ENCODE data around the gene BUB1. TPM values are rescaled to one million over a fixed set of nuclear protein-coding genes. Genes with fewer than 3 reads are reported as not detected.
"Not testable (repeated sequence)": the region's sequence is repeated elsewhere in the genome, so short reads cannot be mapped to it uniquely, and the experiment has no call there.

Gene BUB1
- total RNA-seq, 1 donor, result 6.2 TPM

DNA sequence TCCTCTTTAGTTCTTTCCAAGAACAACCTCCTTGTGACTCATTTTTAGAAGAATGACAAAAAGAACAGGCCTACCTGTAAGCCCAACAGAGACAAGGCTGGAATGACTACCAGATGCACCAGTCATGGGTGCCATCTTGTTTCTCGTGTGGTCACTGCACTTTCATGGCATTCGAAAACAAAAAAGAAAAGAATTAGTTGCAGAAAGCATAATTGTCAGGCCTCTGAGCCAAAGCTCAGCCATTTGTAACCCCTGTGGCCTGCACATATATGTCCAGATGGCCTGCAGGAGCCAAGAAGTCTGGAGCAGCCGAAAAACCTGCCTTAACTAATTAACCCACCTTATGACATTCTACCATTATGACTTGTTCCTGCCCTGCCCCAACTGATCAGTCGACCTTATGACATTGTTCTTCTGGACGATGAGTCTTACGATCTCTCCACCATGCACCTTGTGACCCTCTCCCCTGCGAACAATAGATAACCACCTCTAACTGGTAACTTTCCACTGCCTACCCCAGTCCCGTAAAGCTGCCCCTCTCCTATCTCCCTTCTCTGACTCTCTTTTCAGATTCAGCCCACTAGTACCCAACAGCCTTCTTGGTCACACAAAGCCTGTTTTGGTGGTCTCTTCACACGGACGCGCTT, 13.9 kb upstream of the BUB1 start:
- no peak for DNase-seq (ENCODE audit: low read depth in 2 of 3, low spot score in 2 of 3)

DNA sequence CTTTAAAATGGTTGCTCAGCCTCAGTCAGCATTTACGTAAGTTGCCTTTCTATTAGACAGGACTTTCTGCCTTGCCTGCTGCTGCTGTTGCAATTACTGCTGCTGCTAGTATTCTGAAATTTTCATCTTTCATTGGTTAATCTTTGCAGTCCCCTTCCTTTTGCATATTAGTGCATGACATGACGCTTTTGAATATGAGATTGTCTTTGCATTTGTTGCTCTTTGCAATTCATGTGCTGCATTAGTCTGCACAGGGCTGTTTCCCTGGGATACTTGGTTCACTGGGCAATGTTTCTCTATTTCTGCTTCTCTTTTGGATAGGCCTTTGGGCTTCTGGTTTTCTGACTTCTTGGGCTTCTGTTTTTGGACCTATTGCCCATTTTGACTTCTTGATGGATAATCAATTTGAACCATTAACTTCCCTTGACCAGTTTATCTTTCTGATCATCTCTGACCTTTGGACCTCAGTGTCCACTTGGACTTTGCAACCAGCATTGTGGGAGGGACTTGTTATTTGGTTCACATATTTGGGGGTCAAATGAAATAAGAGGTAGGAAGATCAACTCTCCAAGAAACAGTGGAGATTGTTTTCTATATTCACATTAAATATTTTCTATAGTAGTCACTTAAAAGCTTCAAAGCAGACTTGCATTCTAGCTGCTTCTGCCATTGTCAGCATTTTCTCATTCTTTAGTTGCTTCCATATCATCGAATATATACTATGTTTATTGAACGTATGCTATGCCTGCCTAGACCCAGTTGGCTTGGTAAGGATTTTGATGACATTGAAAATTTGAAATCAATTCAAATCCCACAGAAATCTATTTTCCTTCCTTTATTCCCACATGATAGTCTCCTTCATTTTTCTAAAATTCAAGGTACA, 12.5 kb upstream of the BUB1 start:
- DNase-seq (ENCODE audit: low read depth in 2 of 3, low spot score in 2 of 3), result no peak

DNA sequence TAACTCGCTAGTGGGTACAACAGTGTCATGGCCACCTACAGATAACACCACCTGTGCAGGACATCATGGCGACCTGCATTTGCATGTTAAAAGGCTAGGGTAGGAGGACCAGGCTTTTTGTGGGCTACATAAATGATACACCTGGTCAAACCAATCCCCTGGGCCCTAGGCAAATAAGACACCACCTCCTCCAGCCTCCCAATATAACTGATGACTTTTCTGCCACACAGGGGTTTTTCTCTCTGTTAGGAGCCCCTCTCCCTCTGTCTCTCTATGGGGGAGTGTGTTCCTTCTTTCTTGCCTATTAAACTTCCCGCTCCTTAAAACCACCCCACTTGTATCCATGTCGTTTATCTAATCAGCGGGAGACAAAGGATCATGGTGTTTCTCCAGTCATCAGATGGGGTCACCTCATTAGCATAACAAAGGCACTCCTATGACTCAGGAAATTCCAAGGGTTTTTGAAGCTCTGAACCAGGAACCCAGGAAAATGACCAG, 10.8 kb upstream of the BUB1 start:
- DNase-seq (ENCODE audit: low read depth in 2 of 3, low spot score in 2 of 3), result no peak

DNA sequence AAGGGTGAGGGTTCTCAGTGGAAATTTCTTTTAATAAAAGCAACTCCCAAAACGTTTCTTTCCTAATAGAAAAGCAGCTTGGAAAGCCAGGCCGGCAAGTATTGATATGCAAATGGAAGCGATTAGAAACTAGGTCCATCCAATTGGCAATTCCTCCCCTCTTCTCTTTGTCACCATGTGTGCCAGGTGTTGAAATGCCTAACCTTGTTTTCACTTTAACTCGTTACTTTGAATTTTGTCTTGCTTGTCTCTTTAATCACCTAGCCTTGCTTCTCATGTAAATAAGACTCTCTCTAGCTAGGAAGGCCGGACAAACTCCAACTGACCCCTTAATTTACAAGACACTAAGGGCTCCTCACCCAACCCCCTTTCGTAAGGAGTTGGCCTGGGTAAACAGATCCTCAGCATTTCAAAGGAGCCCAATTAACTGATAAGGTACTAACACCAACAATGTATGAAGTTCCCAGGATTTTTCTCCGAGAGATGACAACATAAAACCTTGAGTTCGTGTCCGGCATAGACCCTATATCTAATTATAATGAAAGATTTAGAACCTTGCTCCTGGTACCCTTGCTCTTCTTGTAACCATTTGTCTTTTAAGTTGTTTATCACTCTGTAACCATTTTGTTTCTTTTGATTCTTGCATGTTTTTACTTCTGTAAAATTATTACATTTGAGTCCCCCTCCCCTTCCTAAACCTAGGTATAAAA, 10.1 kb upstream of the BUB1 start:
- DNase-seq (ENCODE audit: low read depth in 2 of 3, low spot score in 2 of 3), result not testable (repeated sequence)

DNA sequence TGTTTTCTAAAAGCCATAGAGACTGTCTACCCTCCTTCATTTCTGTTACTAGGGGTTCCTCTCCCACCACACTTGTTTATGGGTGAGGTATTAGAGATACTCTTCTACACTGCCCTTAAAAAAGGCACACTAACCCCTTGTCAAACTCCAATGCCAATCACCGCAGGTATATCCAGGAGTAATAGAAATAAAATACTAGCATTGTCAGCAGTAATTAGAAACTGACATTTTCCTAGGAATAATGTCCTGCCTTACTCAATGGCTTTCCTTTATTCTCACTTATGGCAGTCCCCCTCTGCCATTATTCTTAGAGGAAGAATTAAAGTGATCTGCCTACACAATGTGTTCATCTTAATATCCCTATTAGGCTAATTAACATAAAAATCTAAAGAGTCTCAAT, 5.0 kb upstream of the BUB1 start:
- no peak for DNase-seq (ENCODE audit: low read depth in 2 of 3, low spot score in 2 of 3)

DNA sequence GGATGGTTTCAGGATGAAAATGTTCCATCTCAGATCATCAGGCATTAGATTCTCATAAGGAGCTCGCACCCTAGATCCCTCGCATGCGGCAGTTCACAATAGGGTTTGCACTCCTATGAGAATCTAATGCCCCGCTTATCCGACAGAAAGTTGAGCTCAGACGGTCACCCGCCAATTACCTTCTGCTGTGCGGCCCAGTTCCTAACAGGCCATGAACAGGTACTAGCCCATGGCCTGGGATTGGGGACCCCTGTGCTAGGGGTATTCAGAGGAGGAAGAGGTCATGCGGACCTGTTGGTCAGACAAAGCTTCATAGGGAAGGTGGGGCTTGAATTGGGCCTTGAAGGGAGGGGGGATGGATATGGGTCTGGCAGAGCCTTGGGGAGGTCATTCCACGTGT, 4.4 kb upstream of the BUB1 start:
- DNase-seq (ENCODE audit: low read depth in 2 of 3, low spot score in 2 of 3), result no peak

DNA sequence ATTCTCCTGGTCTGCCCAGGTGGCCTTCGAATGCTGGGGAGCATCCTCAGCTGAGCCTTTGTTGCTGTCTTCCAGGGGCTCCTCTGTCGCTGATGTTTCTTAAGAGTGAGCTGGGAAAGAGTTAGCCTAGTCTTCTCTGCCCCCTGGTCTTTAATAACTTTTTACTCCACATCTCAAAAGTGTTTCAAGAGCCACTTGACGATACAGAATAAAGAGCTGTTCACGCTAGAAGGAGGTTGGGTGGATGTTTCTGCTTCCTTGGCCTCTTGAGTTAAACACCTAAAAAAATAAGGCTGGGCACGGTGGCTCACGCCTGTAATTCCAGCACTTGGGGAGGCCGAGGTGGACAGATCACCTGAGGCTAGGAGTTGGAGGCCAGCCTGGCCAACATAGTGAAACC, 2.8 kb upstream of the BUB1 start:
- DNase-seq (ENCODE audit: low read depth in 2 of 3, low spot score in 2 of 3), result no peak

DNA sequence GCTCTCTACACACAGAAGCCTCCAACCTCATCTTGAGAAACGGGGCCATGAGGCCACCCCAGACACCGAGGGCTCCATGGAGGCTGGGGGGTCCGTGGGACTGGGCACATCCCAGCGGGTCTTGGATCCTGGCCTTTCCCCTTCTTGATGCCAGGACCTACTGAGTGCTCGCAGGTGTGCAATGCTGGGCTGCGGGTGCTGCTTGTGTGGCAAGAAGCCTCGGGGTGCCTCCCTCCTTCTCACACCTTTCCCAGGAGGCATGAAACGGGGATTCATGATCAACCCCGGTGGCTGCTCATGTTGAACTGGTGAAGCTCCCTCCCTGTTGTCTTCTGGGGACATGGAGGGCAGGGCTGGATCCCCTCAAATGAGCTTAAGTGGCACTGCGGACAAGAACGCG, 2.0 kb upstream of the BUB1 start:
- DNase-seq (ENCODE audit: low read depth in 2 of 3, low spot score in 2 of 3), result no peak

DNA sequence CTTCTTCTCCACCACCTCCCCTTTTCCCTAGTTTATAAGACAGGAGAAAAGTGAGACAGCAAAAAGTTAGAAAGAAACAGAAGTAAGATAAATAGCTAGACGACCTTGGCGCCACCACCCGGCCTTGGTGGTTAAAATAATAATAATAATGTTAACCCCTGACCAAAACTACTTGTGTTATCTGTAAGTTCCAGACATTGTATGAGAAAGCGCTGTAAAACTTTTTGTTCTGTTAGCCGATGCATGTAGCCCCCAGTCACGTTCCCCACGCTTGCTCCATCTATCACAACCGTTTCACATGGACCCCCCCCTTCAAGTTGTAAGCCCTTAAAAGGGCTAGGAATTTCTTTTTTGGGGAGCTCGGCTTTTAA, 1.5 kb upstream of the BUB1 start:
- peak in 2 of 3 donors; percentile 40 to 68 for DNase-seq (ENCODE audit: low read depth in 2 of 3, low spot score in 2 of 3)

DNA sequence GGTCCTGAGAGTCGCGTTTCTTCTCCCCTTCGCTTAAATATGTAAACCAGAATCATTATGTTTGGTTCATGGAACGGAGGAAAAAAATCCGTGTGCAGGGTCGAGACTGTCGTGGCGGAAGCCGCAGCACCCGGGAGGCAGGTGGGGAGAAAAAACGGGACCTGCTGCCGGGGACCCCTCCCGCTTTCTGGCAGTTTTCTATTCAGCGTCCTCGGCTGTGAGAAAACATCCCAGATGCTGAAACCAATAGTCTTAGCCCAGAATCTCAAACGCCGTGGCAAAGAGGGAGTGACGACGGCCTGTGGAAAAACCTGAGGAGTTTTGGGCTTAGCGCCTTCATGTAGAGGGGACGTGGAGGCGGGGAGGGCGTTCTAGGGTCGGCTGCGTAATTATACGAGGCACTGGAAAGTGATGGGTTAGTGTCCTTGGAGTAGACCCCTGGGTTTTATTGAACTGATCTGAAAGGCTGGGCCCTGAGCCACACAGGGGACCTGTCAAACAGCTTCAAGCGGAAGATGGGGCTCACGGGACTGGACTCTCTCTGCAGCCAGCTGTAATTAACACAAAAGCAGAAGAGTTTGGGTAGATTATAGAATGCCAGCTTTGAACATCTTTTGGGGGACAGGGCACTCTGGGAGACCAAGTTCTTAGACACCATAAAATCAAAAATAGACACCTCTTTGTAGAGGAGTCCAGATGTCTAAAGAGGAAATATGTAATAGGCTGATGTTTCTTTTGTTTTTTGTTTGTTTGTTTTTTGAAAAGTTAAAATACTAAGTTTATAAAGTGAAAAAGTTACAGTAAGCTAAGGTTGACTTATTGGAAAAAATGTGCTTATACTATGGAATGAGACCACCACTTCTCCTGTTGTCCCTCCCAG, 834 bp upstream of the BUB1 start:
- peak; percentile 3 to 46 (median 37) for DNase-seq (ENCODE audit: low read depth in 2 of 3, low spot score in 2 of 3)

DNA sequence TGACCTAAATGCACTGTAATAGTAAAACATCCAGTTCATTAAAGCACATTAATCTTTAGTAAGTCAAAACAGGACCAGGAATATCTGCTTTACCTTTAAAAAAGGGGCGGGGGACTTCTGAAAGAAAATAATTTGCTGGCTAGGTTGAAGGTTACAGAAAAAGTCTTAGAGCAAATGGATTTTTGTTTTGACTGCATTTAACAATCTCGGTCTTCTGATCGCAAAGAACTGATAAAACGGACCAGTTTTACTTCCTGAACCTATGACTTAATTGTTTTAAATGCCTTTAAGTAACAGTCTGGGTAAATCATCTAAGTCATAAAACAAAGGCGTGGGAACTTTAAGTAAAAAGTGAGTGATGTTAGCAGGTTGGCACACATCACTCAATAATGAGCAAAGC, 783 bp downstream of the BUB1 start:
- no peak for DNase-seq (ENCODE audit: low read depth in 2 of 3, low spot score in 2 of 3)

DNA sequence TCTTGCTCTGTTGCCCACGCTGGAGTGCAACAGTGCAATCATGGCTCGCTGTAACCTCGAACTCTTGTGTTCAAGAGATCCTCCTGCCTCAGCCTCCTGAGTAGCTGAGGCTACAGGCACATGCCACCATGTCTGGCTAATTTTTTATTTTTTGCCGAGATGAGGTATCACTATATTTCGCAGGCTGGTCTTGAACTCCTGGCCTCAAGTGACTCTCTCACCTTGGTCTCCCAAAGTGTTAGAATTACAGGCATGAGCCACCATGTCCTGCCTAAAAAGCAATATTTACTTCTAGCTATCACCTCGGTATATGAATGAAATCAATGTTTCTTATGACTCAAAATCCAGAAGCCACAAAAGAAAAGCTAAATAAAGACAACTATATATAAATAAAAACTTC, 2.2 kb downstream of the BUB1 start:
- DNase-seq (ENCODE audit: low read depth in 2 of 3, low spot score in 2 of 3), result no peak

DNA sequence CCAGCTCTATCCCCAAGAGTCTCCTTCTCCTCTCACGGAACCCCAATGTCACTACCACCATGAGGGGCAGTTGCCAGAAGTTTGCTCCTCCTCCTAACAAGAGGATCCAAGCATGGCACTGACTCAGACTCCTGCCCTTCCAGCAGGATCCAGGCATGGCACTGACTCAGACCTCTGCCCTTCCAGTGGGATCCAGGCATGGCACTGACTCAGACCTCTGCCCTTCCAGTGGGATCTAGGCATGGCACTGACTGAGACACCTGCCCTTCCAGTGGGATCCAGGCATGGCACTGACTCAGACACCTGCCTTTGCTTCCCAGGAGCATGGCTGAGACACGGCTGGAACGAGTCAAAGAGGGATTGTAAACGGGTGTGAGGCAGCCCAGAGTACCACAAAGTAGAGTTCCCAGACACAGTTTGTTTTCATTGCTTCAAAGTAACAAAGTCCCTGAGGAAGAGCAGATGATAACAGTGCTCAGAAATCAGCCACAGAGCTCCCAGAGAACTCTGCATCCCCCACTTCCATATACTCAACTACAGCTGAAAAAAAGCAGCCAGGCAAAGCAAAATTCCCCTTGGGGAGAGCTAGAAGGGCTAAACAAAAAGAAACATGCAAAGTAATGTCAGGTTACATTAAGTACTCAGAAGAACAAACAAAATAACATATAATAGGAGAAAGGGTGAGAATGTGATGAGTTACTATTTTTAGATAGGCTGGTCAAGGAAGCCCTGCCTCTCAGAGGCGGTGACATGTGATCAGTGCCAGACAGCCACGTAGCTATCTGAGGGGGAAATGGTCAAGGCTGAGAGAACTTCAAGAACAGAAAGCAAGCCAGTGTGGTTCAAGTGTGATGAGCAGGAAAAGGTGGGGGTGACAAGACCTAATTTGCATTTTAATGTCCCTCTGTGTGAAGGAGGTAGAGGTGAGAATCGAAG, 3.0 kb downstream of the BUB1 start:
- DNase-seq (ENCODE audit: low read depth in 2 of 3, low spot score in 2 of 3), result peak in 1 of 3 donors; percentile 10

DNA sequence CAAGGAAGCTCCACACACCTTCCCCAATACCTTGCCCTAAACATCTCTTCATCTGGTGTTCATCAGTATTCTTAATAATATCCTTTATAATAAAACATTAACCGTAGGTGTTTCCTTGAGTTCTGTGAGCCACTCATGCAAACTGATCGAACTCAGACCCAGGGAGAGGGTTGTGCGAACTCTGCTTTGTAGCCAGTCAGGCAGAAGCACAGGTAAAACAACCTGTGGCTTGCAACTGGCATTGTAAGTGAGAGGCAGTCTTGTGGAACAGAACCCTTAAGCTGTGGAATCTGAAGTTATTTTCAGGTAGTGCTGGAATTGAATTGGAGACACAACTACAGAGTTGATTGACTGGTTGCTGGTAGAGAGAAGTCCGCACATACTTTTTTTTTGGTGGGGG, 4.7 kb downstream of the BUB1 start:
- DNase-seq (ENCODE audit: low read depth in 2 of 3, low spot score in 2 of 3), result no peak

DNA sequence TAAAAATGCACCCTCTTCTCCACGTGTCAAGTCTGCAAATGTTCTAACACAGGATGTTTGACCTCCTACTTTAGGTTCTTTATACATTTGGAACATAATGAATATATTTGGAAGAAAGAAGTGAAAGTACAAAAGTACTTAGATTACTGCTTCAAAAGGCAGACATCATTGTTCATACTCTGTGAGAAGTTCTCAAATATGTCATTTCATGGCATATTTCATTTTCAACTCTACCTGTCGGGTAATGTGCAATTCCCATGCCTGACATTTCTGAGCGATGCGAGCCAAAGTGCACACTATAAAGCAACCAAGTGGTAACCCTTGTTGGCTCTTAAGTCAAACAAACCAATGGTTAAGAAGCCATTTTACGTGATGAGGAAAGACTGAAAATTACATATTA, 7.0 kb downstream of the BUB1 start:
- no peak for DNase-seq (ENCODE audit: low read depth in 2 of 3, low spot score in 2 of 3)

DNA sequence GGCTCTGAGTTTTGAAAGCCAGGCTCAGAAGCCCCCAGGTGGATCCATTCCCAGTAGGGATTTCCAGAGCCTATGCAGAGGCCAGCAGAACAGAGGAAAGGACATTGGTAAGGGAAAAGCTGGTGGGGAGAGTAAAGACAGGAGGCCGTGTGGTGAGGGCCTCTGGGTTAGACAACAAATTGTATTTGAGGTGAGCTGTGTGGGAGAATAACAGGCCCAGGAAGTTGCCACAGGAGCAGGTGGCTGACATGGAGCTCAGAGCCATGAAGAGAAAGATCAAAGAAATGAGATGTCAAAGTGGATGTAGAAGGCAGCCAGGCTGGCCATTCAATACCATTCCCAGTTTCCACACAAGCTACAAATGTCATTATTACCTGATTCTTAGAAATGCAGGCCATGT, 8.8 kb downstream of the BUB1 start:
- DNase-seq (ENCODE audit: low read depth in 2 of 3, low spot score in 2 of 3), result no peak

DNA sequence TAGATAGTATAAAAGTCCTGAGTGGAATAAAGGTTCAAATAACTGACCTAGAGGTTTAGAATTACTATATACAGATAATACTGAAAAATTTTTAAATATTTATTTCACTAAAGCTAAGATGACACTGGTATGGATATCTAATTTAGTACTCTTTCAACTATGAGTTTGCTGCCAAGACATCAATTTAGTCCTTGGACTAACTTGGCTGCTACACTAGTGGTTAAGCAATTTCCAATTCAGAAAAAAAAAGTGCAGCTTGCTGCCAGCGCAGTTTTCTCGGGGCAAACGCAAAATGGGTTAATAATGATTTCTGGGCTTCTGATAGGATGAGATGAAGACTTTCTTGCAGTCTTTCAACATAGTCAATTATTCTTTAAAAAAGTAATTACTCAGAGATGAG, 10.8 kb downstream of the BUB1 start:
- no peak for DNase-seq (ENCODE audit: low read depth in 2 of 3, low spot score in 2 of 3)

DNA sequence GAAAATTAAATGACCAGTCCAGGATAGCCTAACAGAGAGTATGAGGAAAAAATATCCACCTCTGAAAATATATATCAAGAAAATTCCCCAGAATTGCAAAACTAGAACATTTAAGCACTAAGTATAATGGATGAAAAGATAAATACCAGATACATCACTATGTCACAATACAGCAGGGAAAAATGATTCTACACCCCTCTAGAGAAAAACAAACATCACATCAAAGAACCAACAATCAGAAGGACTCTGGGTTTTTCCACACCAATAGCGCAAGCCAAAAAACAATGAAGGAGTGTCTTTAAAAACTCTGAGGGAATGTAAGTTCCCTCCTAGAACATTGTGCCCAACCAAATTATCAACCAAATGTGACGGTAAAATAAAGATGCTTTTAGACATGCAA, 13.7 kb downstream of the BUB1 start:
- DNase-seq (ENCODE audit: low read depth in 2 of 3, low spot score in 2 of 3), result no peak

DNA sequence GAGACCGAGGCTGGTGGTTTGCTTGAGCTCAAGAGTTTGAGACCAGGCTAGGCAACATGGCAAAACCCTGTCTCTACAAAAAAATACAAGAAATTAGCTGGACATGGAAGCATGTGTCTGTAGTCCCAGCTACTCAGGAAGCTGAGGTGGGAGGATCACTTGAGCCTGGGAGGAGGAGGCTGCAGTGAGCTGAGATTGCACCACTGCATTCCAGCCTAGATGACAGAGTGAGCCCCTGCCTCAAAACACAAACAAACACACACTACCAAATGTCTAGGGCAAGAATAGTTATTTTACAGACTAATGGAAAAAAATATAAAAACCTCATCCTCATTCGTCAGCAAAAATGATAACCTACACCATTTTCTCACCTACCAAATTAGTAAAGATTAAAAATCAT, 15.3 kb downstream of the BUB1 start:
- DNase-seq (ENCODE audit: low read depth in 2 of 3, low spot score in 2 of 3), result no peak

DNA sequence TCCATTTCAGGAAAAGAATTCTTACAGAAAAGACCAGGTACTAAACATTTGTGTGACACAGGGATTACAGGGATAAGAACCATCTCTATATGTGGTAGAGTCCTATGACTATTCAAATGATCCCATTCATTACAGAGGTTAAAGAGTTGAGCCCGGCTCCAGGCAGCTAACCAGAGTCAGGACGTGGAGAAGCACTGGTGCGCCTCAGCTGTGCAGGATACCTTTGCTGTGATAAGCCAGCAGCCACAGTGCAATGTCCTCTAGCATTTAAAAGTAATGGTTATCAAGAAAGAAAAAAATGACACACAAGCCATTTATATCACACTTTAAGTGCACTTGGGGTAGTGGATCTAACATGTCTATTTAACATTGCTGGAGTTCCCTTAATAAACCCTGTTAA, 17.3 kb downstream of the BUB1 start:
- DNase-seq (ENCODE audit: low read depth in 2 of 3, low spot score in 2 of 3), result no peak
